Raji (cell line): ENCODE results near the gene POLR2A.

Source experiments
- POLR2A ChIP-seq: IDR thresholded peaks from 2 replicates; pipeline ENCODE4 v1.6.1; 2011; ENCODE audit warnings: low read depth, low read length, control low read depth; ENCODE audit not compliant: insufficient read depth

Gene POLR2A

GRCh38 chr17:7512105-7512504 is 27.9 kb downstream of the POLR2A start:
- TF ChIP-seq POLR2A = no peak

GRCh38 chr17:7512824-7513540 is 28.8 kb downstream of the POLR2A start:
- no peak for TF ChIP-seq POLR2A

- TF ChIP-seq POLR2A = no peak
These were observed 29.8 kb downstream of the POLR2A start for GRCh38 chr17:7513850-7514419.

GRCh38 chr17:7515911-7516610 is 31.9 kb downstream of the POLR2A start:
- no peak for TF ChIP-seq POLR2A

DNA sequence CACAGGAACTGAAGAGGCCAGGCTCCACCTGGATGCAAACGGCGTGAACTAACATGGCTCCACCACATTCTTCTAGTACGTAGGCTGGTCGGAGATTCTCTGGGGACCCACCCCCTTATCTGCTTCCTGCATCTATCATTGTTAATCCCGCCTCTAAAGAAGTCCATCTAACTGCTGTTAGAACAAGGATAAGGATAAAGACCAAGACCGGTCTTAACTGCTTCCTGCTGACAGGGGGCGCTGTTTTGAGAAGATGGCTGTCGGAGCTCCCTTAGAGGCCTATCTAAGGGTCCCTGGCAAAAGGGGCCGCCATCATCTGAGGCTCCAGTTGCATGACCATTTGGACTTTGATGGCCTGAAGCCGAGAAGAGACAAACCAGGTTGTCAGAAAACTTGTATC is 38.9 kb downstream of the POLR2A start:
- no peak for TF ChIP-seq POLR2A

- TF ChIP-seq POLR2A = no peak
These were observed 44.7 kb downstream of the POLR2A start for GRCh38 chr17:7528842-7529241.

GRCh38 chr17:7530023-7530900 is 46.1 kb downstream of the POLR2A start:
- TF ChIP-seq POLR2A = no peak

DNA sequence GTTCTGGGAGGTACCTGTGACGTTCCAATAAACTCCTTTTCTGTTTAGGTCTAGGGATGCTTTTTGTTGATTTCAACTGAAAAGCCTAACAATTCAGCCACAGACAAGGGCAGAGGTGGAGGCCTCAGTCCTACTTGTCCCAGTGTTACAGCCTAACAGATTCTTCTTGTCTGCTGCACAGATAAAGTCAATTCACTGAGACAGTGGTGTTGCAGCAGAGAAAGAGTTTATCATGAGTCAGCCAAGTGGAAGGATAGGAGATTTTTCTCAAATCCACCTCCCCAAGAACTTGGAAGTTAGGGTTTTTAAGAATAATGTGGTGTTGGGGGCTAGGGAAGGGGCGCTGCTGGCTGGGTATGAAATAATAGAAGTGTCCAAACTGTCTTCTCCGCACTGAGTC is 53.9 kb downstream of the POLR2A start:
- TF ChIP-seq POLR2A = no peak

GRCh38 chr17:7538891-7539545 is 54.9 kb downstream of the POLR2A start:
- no peak for TF ChIP-seq POLR2A

DNA sequence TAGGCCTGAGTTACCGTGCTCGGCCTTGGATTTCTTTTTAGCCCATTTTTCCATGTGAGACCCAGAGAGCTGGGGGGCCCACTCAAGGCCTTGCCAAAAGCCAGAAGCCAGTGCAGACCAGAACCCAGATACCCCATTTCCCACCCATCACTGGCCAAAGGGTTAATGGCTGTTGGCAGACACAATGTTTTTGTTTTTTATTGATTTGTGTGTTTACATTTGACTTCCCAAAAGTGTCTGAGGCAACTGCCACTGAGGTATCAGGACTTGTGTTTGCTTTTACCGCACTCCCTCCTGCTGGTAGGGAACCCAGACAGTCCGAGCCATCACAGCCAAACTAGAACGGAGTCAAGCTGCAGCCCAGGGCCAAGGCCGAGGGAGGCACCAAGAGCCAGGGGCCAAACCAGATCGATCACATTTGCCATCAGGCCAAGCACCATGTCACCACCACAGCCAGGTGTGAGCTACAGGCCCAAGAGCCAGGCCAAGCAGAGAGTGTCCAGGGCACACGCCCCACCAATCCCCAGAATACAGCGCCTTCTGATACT is 57.0 kb downstream of the POLR2A start:
- TF ChIP-seq POLR2A = no peak

GRCh38 chr17:7544911-7545310 is 60.7 kb downstream of the POLR2A start:
- no peak for TF ChIP-seq POLR2A

DNA sequence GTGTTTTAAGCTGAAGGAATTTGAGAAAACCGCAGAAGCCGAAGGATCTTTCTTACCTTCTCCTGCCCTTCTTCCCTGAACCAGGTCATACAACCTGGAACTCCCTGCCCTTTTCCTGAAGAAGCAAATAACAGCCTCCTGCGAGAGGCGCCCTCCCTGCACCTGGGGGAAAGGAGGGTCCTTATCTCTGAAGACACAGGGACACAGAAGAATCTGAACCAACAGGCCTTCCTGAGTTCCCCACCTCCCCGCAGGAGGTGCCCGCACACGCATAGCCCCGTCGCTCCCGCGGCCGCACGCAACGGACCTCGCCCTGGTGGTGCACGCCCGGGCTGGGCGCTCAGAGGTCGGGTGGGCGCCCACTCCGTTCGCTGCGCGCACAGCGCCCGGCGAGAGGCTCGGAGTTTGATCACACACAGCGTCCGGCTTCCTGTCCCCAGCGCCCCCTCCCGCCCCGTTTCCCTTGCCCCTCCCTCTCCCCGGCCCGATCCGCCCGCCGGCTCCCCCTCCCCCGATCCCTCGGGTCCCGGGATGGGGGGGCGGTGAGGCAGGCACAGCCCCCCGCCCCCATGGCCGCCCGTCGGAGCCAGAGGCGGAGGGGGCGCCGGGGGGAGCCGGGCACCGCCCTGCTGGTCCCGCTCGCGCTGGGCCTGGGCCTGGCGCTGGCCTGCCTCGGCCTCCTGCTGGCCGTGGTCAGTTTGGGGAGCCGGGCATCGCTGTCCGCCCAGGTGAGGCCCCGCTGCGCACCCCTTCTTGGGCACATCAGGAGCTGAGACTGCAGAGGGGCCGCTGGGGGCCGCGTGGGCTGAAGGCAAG is 64.6 kb downstream of the POLR2A start, which contains the start of gene TNFSF12:
TNFSF12 (plus strand) TSS at position 474 of the 816 bp plus-strand sequence; CDS start at position 570, 96 bp downstream.
- no peak for TF ChIP-seq POLR2A
